ENCODE results near the gene CAST. TPM values are rescaled to one million over a fixed set of nuclear protein-coding genes. Genes with fewer than 3 reads are reported as not detected.

CAST gene
- total RNA-seq, 2 donors from 2014 or later = 251 to 256 TPM

- WGBS = 89% methylated on average over 4 of the region's 4 CpGs
- no peak for TF ChIP-seq POLR2A (IDR thresholded peaks at IDR 0.05)
- TF ChIP-seq POLR2AphosphoS5 (IDR thresholded peaks at IDR 0.05) = no peak
- TF ChIP-seq CTCF (IDR thresholded peaks at IDR 0.05) = no peak
- no peaks in the 10 kb centered on the region for H3K36me3 ChIP-seq
- no peak for DNase-seq (ENCODE audit: low spot score)
- no peaks in the 10 kb centered on the region for H3K27me3 ChIP-seq (replicated peaks; ENCODE audit: insufficient read depth)
- no peaks in the 10 kb centered on the region for H3K9me3 ChIP-seq
- no peak overlapping the region for H3K27ac ChIP-seq
- no peaks in the 10 kb centered on the region for H3K4me1 ChIP-seq (replicated peaks)
- no peak overlapping the region for H3K4me3 ChIP-seq
- intact Hi-C loops (cut with DNase I) = no loop called here
These were observed 25.6 kb upstream of the CAST start for GRCh38 chr5:96636594-96636993.

GRCh38 chr5:96637196-96637595 lies 25.0 kb upstream of the CAST start:
- no peak for TF ChIP-seq CTCF (IDR thresholded peaks at IDR 0.05)
- TF ChIP-seq POLR2A (IDR thresholded peaks at IDR 0.05) = no peak
- TF ChIP-seq POLR2AphosphoS5 (IDR thresholded peaks at IDR 0.05) = no peak
- Histone ChIP-seq H3K9me3 (no peaks in the 10 kb centered on the region), H3K36me3 (no peaks in the 10 kb centered on the region), H3K27me3 (replicated peaks; ENCODE audit: insufficient read depth) (no peaks in the 10 kb centered on the region), H3K27ac (no peak overlapping the region), H3K4me1 (replicated peaks) (no peaks in the 10 kb centered on the region), H3K4me3 (no peak overlapping the region)
- WGBS = 36% methylated on average over 1 of the region's 1 CpG
- DNase-seq (ENCODE audit: low spot score) = no peak
- intact Hi-C loops (cut with DNase I) = no loop called here

DNA sequence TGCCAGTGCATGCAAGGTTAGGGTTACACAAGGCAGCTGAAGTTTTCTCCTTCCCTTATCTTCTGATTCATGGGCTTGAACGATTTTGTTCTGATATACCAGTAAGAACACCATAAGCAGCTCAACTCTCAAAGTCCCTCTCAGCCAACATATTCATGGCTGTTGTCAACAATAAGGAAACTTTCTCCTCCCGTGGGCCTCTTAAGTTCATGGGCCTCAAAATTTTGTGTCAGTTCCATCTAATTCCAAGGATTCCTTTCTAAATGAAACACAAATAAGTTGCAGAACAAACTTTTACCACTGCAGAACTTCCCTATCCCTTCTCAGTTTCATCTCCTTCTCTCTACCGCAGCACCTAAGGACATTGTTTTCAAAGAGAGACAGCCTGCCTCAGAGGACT lies 23.6 kb upstream of the CAST start:
- 61% methylated on average over 3 of the region's 3 CpGs for WGBS

GRCh38 chr5:96640696-96641095 lies 21.5 kb upstream of the CAST start:
- no peaks in the 10 kb centered on the region for H3K9me3 ChIP-seq
- 29% methylated on average over 3 of the region's 3 CpGs for WGBS
- no peaks in the 10 kb centered on the region for H3K27me3 ChIP-seq (replicated peaks; ENCODE audit: insufficient read depth)
- H3K27ac ChIP-seq = no peak overlapping the region
- H3K4me1 ChIP-seq (replicated peaks) = no peaks in the 10 kb centered on the region
- no peak for TF ChIP-seq CTCF (IDR thresholded peaks at IDR 0.05)
- TF ChIP-seq POLR2AphosphoS5 (IDR thresholded peaks at IDR 0.05) = no peak
- TF ChIP-seq POLR2A (IDR thresholded peaks at IDR 0.05) = no peak
- H3K36me3 ChIP-seq = no peaks in the 10 kb centered on the region
- intact Hi-C loops (cut with DNase I) = no loop called here
- DNase-seq (ENCODE audit: low spot score) = no peak
- H3K4me3 ChIP-seq = no peak overlapping the region

More for the DNA sequence above, 23.6 kb upstream of the CAST start:
- Histone ChIP-seq H3K36me3 (no peaks in the 10 kb centered on the region), H3K4me3 (no peak overlapping the region), H3K4me1 (replicated peaks) (no peaks in the 10 kb centered on the region), H3K27me3 (replicated peaks; ENCODE audit: insufficient read depth) (no peaks in the 10 kb centered on the region), H3K27ac (no peak overlapping the region), H3K9me3 (no peaks in the 10 kb centered on the region)
- no peak for DNase-seq (ENCODE audit: low spot score)
- intact Hi-C loops (cut with DNase I) = no loop called here
- TF ChIP-seq CTCF (IDR thresholded peaks at IDR 0.05) (no peak), POLR2AphosphoS5 (IDR thresholded peaks at IDR 0.05) (no peak), POLR2A (IDR thresholded peaks at IDR 0.05) (no peak)

DNA sequence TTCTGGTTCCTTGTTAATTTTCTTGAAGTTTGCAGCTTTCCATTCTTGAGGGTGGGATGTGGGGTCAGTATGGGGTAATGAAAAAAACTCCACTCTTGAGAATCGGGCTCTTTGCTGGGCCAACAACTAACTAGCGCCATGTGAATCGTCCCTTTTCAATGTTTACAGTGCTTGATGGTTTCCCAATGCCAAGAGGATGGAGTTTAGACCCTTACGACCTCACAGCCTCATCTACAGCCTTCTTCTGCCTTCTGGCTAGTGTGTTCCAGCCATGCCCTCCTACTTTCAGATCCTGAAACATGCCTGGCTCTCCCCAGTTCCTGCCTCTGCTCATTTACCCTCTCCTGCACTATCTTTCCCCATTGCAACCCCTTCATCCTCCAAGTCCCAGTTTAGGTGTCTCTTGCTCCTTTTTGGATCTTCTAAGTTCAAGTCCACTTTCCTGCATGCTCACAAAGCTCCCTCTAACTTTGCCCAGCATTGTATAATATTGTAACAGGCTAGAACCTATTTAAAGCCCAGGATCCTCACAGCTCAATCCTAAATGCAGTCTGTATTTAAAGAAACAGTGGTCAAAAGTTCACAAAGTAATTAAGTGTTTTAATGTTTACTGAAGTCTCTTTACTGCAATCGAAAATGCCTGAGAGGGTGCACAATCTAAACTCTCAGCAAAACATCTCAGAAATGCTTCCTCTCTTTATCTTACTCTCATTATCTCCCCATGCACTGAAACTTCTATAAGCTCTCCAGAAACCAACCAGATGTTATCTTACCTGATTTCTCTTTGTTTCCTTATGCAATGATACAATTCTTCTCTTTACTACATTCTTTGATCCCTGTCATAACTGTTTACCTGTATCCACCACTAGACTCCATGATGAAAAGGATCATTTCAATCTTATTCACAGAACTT lies 20.6 kb upstream of the CAST start:
- no peak overlapping the region for H3K27ac ChIP-seq
- WGBS = 43% methylated on average over 5 of the region's 5 CpGs
- H3K4me1 ChIP-seq (replicated peaks) = no peaks in the 10 kb centered on the region
- H3K36me3 ChIP-seq = no peaks in the 10 kb centered on the region
- H3K4me3 ChIP-seq = no peak overlapping the region
- TF ChIP-seq CTCF (IDR thresholded peaks at IDR 0.05) (no peak), POLR2AphosphoS5 (IDR thresholded peaks at IDR 0.05) (no peak), POLR2A (IDR thresholded peaks at IDR 0.05) (no peak)
- no peaks in the 10 kb centered on the region for H3K9me3 ChIP-seq
- no peaks in the 10 kb centered on the region for H3K27me3 ChIP-seq (replicated peaks; ENCODE audit: insufficient read depth)
- DNase-seq (ENCODE audit: low spot score) = no peak
- intact Hi-C loops (cut with DNase I) = no loop called here
